ENCODE results near the gene SERAC1.
"Not testable (repeated sequence)": the region's sequence is repeated elsewhere in the genome, so short reads cannot be mapped to it uniquely, and the experiment has no call there.

SERAC1 gene

GRCh38 chr6:158168040-158168289 is at the start of gene SERAC1:
Gene SERAC1, minus strand, starts transcription at chr6:158168262. Its CDS starts 9,899 bp downstream, at chr6:158158363.
- DNase-seq (ENCODE audit: low spot score), result no peak

GRCh38 chr6:158213925-158214674 is 46.0 kb upstream of the SERAC1 start:
- peak; percentile 79 for DNase-seq (ENCODE audit: low spot score)

GRCh38 chr6:158211273-158212055 is 43.4 kb upstream of the SERAC1 start:
- no peak for DNase-seq (ENCODE audit: low spot score)

- DNase-seq (ENCODE audit: low spot score), result not testable (repeated sequence)
Measured at GRCh38 chr6:158209582-158210333, 41.7 kb upstream of the SERAC1 start.

- DNase-seq (ENCODE audit: low spot score), result not testable (repeated sequence)
Measured at GRCh38 chr6:158208226-158209030, 40.4 kb upstream of the SERAC1 start.

- peak; percentile 19 for DNase-seq (ENCODE audit: low spot score)
Measured at GRCh38 chr6:158207422-158207788, 39.3 kb upstream of the SERAC1 start.

GRCh38 chr6:158206740-158207421 is 38.8 kb upstream of the SERAC1 start:
- DNase-seq (ENCODE audit: low spot score), result no peak

- peak; percentile 50 for DNase-seq (ENCODE audit: low spot score)
Measured at GRCh38 chr6:158205169-158205944, 37.3 kb upstream of the SERAC1 start.

- no peak for DNase-seq (ENCODE audit: low spot score)
Measured at GRCh38 chr6:158198461-158198860, 30.4 kb upstream of the SERAC1 start.

GRCh38 chr6:158194487-158195280 is 26.6 kb upstream of the SERAC1 start:
- no peak for DNase-seq (ENCODE audit: low spot score)

GRCh38 chr6:158191761-158192160 is 23.7 kb upstream of the SERAC1 start:
- no peak for DNase-seq (ENCODE audit: low spot score)

GRCh38 chr6:158191032-158191431 is 23.0 kb upstream of the SERAC1 start:
- DNase-seq (ENCODE audit: low spot score), result peak; percentile 55

GRCh38 chr6:158188591-158188990 is 20.5 kb upstream of the SERAC1 start:
- DNase-seq (ENCODE audit: low spot score), result no peak

- peak; percentile 35 for DNase-seq (ENCODE audit: low spot score)
Measured at GRCh38 chr6:158185729-158186456, 17.8 kb upstream of the SERAC1 start.

- no peak for DNase-seq (ENCODE audit: low spot score)
Measured at GRCh38 chr6:158184608-158185007, 16.5 kb upstream of the SERAC1 start.

GRCh38 chr6:158183174-158183972 is 15.3 kb upstream of the SERAC1 start:
- DNase-seq (ENCODE audit: low spot score), result not testable (repeated sequence)

GRCh38 chr6:158177712-158178111 is 9.7 kb upstream of the SERAC1 start:
- DNase-seq (ENCODE audit: low spot score), result not testable (repeated sequence)

- DNase-seq (ENCODE audit: low spot score), result no peak
Measured at GRCh38 chr6:158175111-158175510, 7.0 kb upstream of the SERAC1 start.
